Liver (tissue), 9 donors: ENCODE results near the gene GATA2. TPM values are rescaled to one million over a fixed set of nuclear protein-coding genes. Genes with fewer than 3 reads are reported as not detected.

Experiments
- DNase-seq: peaks from one replicate; pipeline ENCODE4 v3.0.0-alpha.2; 2017; ENCODE audit warnings: low spot score
- H3K27ac ChIP-seq, 2 donors: one replicate each; pipeline ENCODE4 v1.7.0; 2013; ENCODE audit warnings: inconsistent platforms in 2 of 2, low read length in 2 of 2, control low read depth in 1 of 2, low read depth in 1 of 2, mild to moderate bottlenecking in 1 of 2
- H3K27me3 ChIP-seq, 4 donors: one replicate each; pipeline versions ENCODE4 v1.6.1 to v1.7.0; 2013; ENCODE audit warnings: low read length in 3 of 4, inconsistent platforms in 1 of 4, mild to moderate bottlenecking in 1 of 4, moderate library complexity in 1 of 4; ENCODE audit not compliant: control insufficient read depth in 4 of 4, insufficient read depth in 4 of 4
- H3K36me3 ChIP-seq, 4 donors: one replicate each; pipeline versions ENCODE4 v1.6.1 to v1.7.0; 2013; ENCODE audit warnings: low read length in 3 of 4, mild to moderate bottlenecking in 3 of 4, low read depth in 1 of 4, moderate library complexity in 1 of 4; ENCODE audit not compliant: control insufficient read depth in 4 of 4, insufficient read depth in 3 of 4
- H3K4me1 ChIP-seq, 4 donors: one replicate each; pipeline versions ENCODE4 v1.6.1 to v1.7.0; 2013; ENCODE audit warnings: low read length in 3 of 4, mild to moderate bottlenecking in 3 of 4, moderate library complexity in 1 of 4; ENCODE audit not compliant: control insufficient read depth in 4 of 4, insufficient read depth in 4 of 4
- H3K4me3 ChIP-seq, 3 donors: one replicate each; pipeline versions ENCODE4 v1.6.1 to v1.7.0; 2013; ENCODE audit warnings: low read length in 3 of 3, control low read depth in 1 of 3, low read depth in 1 of 3, mild to moderate bottlenecking in 1 of 3
- H3K9ac ChIP-seq, 2 donors: one replicate each; pipeline ENCODE4 v1.7.0; 2013; ENCODE audit warnings: low read length in 2 of 2, mild to moderate bottlenecking in 2 of 2, moderate library complexity in 2 of 2, control low read depth in 1 of 2, low read depth in 1 of 2
- H3K9me3 ChIP-seq, 4 donors: one replicate each; pipeline versions ENCODE4 v1.6.1 to v1.7.0; 2013; ENCODE audit warnings: low read length in 3 of 4; ENCODE audit not compliant: control insufficient read depth in 4 of 4
- ATF3 ChIP-seq: IDR thresholded peaks from 2 replicates; pipeline ENCODE4 v1.6.1; 2016; ENCODE audit warnings: antibody characterized with exemption
- CTCF ChIP-seq: fragments of 150-350 bp; IDR thresholded peaks from 2 replicates; pipeline ENCODE4 v1.5.1; 2017; ENCODE audit warnings: improper control_type of control experiment, low read depth, low read length; ENCODE audit not compliant: missing input control
- FOXA1 ChIP-seq: IDR thresholded peaks from 2 replicates; pipeline ENCODE4 v1.6.1; 2016; ENCODE audit warnings: antibody characterized with exemption
- GABPA ChIP-seq, 2 donors: IDR thresholded peaks in 1 of 2; conservative IDR thresholded peaks in 1 of 2; 2 replicates each; pipeline ENCODE4 v1.6.1; 2016; ENCODE audit warnings: antibody characterized with exemption in 2 of 2, mild to moderate bottlenecking in 1 of 2, moderate library complexity in 1 of 2
- HNF4G ChIP-seq: IDR thresholded peaks from 2 replicates; pipeline ENCODE4 v1.6.1; 2016; ENCODE audit warnings: antibody characterized with exemption
- JUND ChIP-seq, 2 donors: IDR thresholded peaks; 2 replicates each; pipeline ENCODE4 v1.6.1; 2016; ENCODE audit warnings: antibody characterized with exemption in 2 of 2
- MAX ChIP-seq: IDR thresholded peaks from 2 replicates; pipeline ENCODE4 v1.6.1; 2016; ENCODE audit warnings: antibody characterized with exemption
- RXRA ChIP-seq, 2 donors: IDR thresholded peaks; 2 replicates each; pipeline ENCODE4 v1.6.1; 2017 to 2018; ENCODE audit warnings: antibody characterized with exemption in 2 of 2, mild to moderate bottlenecking in 1 of 2
- WGBS: extraction: QIAGEN DNeasy Blood & Tissue Kit; methylation state at CpG from one replicate; pipeline ENCODE4 v1.1.7; 2013; 5-methylcytosine and 5-hydroxymethylcytosine counted together
- polyA plus RNA-seq, 2 donors: library from polyadenylated mRNA; stranded (reverse) in 1 of 2; unstranded in 1 of 2; fragments of 200-250 nt in 1 of 2; fragments of >200 nt in 1 of 2; fragmentation: Nextera tagmentation in 1 of 2; extraction: Ambion mirVana in 1 of 2; gene quantifications; one replicate each; pipeline versions ENCODE4 v1.2.1 to v1.2.3, GENCODE V29; 2013 to 2015
- total RNA-seq, 2 donors: library from RNA; depleted of rRNA; stranded (reverse); fragments of >200 nt; gene quantifications; one replicate each; pipeline ENCODE4 v1.2.3, GENCODE V29; 2014
- donor health status: healthy.
- donor health status: healthy.
- donor health status: healthy.
- donor health status: healthy.
- donor health status: healthy.

GATA2 gene
- total and polyA plus RNA-seq, 4 donors, result 0.25 to 2.8 (median 0.54) TPM

- peaks cover 0 to 2% (median under 1%) of the 10 kb centered on the region in 4 donors for H3K27me3 ChIP-seq
- no peak for TF ChIP-seq JUND (IDR thresholded peaks at IDR 0.05)
- no peak for TF ChIP-seq HNF4G
- no peak for TF ChIP-seq FOXA1
- TF ChIP-seq GABPA (IDR thresholded peaks at IDR 0.05 in 1 of 2, conservative IDR thresholded peaks at IDR 0.05 in 1 of 2), result no peak
- no peak overlapping the region for H3K27ac ChIP-seq
- H3K4me1 ChIP-seq, result no peaks in the 10 kb centered on the region
- WGBS, result 87% methylated on average over 12 of the region's 12 CpGs
- no peaks in the 10 kb centered on the region for H3K36me3 ChIP-seq
- no peak for DNase-seq
- H3K4me3 ChIP-seq, result no peak overlapping the region
- no peak overlapping the region for H3K9ac ChIP-seq
- H3K9me3 ChIP-seq, result no peaks in the 10 kb centered on the region
These were observed 35.1 kb downstream of the GATA2 start for GRCh38 chr3:128457937-128458336.

- Histone ChIP-seq H3K4me1 (no peaks in the 10 kb centered on the region), H3K9ac (no peak overlapping the region), H3K27me3 (peaks cover 0 to 2% (median under 1%) of the 10 kb centered on the region in 4 donors), H3K27ac (no peak overlapping the region), H3K36me3 (no peaks in the 10 kb centered on the region), H3K4me3 (no peak overlapping the region), H3K9me3 (no peaks in the 10 kb centered on the region)
- no peak for DNase-seq
- 46% methylated on average over 27 of the region's 27 CpGs for WGBS
- TF ChIP-seq RXRA (IDR thresholded peaks at IDR 0.05) (no peak), GABPA (IDR thresholded peaks at IDR 0.05 in 1 of 2, conservative IDR thresholded peaks at IDR 0.05 in 1 of 2) (no peak), HNF4G (no peak), MAX (no peak)
These were observed 36.0 kb downstream of the GATA2 start for GRCh38 chr3:128456776-128457715.

GRCh38 chr3:128455786-128456748 lies 36.9 kb downstream of the GATA2 start:
- H3K27ac ChIP-seq, result no peak overlapping the region
- H3K9me3 ChIP-seq, result no peaks in the 10 kb centered on the region
- no peak overlapping the region for H3K4me3 ChIP-seq
- H3K4me1 ChIP-seq, result no peaks in the 10 kb centered on the region
- no peak overlapping the region for H3K9ac ChIP-seq
- H3K36me3 ChIP-seq, result no peaks in the 10 kb centered on the region
- 81% methylated on average over 16 of the region's 16 CpGs for WGBS
- no peak for DNase-seq
- H3K27me3 ChIP-seq, result peaks cover 0 to 2% (median under 1%) of the 10 kb centered on the region in 4 donors
- TF ChIP-seq JUND (IDR thresholded peaks at IDR 0.05), result no peak
- no peak for TF ChIP-seq ATF3
- no peak for TF ChIP-seq FOXA1
- no peak for TF ChIP-seq CTCF
